Endothelial cell of umbilical vein (primary cell): Measurements from ENCODE around the gene EIF3B.

Experiments used
- EZH2 ChIP-seq: IDR thresholded peaks from 2 replicates; pipeline ENCODE4 v1.6.1; 2012; ENCODE audit warnings: borderline replicate concordance, low read depth, mild to moderate bottlenecking, moderate library complexity, low read length, inconsistent platforms; ENCODE audit not compliant: severe bottlenecking
- FOS ChIP-seq: IDR thresholded peaks from 2 replicates; pipeline ENCODE4 v1.6.1; 2011; ENCODE audit warnings: mild to moderate bottlenecking, low read length, moderate library complexity, borderline replicate concordance; ENCODE audit not compliant: insufficient read depth
- GATA2 ChIP-seq: IDR thresholded peaks from 2 replicates; pipeline ENCODE4 v1.7.0; 2011; ENCODE audit warnings: low read depth, mild to moderate bottlenecking, moderate library complexity, mixed read lengths, low read length; ENCODE audit not compliant: insufficient read length, insufficient read depth
- JUN ChIP-seq: IDR thresholded peaks from 2 replicates; pipeline ENCODE4 v1.6.1; 2011; ENCODE audit warnings: borderline replicate concordance, low read depth; ENCODE audit not compliant: insufficient read length, insufficient read depth
- MYC ChIP-seq: IDR thresholded peaks from one replicate; pipeline ENCODE4 v1.6.1; 2011; ENCODE audit warnings: mild to moderate bottlenecking, low read depth, low read length
- POLR2A ChIP-seq: IDR thresholded peaks from 2 replicates; pipeline ENCODE4 v1.6.1; 2012; ENCODE audit warnings: low read depth, mild to moderate bottlenecking, control low read depth, low read length
- POLR2AphosphoS5 ChIP-seq: IDR thresholded peaks from 2 replicates; pipeline ENCODE4 v1.6.1; 2012; ENCODE audit warnings: low read depth, mild to moderate bottlenecking, control low read depth, low read length, moderate library complexity; ENCODE audit not compliant: insufficient read depth
- TF ChIP-seq, protein P1 (sequence below), 2 donors: IDR thresholded peaks; 1 replicate in 1 of 2; 2 replicates in 1 of 2; pipeline ENCODE4 v1.5.1; 2011; ENCODE audit warnings: low read length in 2 of 2, mild to moderate bottlenecking in 2 of 2, moderate library complexity in 2 of 2, control low read depth in 1 of 2, inconsistent platforms in 1 of 2, low read depth in 1 of 2; ENCODE audit not compliant: insufficient read depth in 1 of 2; ENCODE audit errors: extremely low read depth in 1 of 2
- TF ChIP-seq, protein P2 (sequence below): IDR thresholded peaks from 2 replicates; pipeline ENCODE4 v1.6.1; 2011; ENCODE audit not compliant: insufficient read depth, insufficient read length

DNA sequence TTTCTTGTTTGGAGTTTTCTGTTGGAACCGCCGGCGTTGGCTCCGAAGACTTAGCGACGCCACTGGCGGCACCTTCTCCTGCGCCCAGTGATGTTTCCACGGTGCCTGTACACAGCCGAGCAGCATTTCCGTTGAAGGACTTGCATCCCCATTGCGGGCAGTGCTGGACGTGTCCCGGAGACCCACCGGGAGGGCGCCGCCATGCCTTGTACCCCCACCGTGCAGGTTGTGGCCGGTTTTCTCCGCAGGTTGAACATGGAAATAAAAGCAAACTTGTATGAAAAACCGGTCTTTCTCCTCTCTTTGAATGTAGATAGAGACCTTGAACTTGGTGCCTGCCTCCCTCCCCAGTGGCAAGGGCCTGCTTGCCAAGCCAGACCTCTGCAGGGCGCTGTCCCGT lies 25.8 kb downstream of the EIF3B start:
- TF ChIP-seq POLR2A (no peak), MYC (no peak), POLR2AphosphoS5 (no peak), EZH2 (no peak), JUN (no peak), FOS (no peak), GATA2 (no peak)
- TF ChIP-seq, protein P1, sequence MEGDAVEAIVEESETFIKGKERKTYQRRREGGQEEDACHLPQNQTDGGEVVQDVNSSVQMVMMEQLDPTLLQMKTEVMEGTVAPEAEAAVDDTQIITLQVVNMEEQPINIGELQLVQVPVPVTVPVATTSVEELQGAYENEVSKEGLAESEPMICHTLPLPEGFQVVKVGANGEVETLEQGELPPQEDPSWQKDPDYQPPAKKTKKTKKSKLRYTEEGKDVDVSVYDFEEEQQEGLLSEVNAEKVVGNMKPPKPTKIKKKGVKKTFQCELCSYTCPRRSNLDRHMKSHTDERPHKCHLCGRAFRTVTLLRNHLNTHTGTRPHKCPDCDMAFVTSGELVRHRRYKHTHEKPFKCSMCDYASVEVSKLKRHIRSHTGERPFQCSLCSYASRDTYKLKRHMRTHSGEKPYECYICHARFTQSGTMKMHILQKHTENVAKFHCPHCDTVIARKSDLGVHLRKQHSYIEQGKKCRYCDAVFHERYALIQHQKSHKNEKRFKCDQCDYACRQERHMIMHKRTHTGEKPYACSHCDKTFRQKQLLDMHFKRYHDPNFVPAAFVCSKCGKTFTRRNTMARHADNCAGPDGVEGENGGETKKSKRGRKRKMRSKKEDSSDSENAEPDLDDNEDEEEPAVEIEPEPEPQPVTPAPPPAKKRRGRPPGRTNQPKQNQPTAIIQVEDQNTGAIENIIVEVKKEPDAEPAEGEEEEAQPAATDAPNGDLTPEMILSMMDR (IDR thresholded peaks at IDR 0.05; ENCODE audit: extremely low read depth in 1 of 2, insufficient read depth in 1 of 2, low read depth in 1 of 2, low read length in 2 of 2) = no peak
- TF ChIP-seq, protein P2, sequence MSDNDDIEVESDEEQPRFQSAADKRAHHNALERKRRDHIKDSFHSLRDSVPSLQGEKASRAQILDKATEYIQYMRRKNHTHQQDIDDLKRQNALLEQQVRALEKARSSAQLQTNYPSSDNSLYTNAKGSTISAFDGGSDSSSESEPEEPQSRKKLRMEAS = no peak
